ENCODE data around the gene SPATA19.

- TF ChIP-seq POLR2AphosphoS5 (IDR thresholded peaks at IDR 0.05; ENCODE audit: low read depth, low read length) = no peak
- no peak for TF ChIP-seq REST (IDR thresholded peaks at IDR 0.05; ENCODE audit: insufficient read depth in 1 of 2, low read depth in 2 of 2, low read length in 2 of 2)
- no peak for TF ChIP-seq TAF1 (IDR thresholded peaks at IDR 0.05; ENCODE audit: borderline replicate concordance, insufficient read depth, low read length)
Observed at GRCh38 chr11:133829566-133829965, 15.7 kb downstream of the SPATA19 start.

Measured in PFSK-1 (cell line).